Small intestine (tissue), 7 donors: Measurements from ENCODE around the gene SMAD6. TPM values are rescaled to one million over a fixed set of nuclear protein-coding genes. Genes with fewer than 3 reads are reported as not detected.
"Not testable (repeated sequence)": the region's sequence is repeated elsewhere in the genome, so short reads cannot be mapped to it uniquely, and the experiment has no call there.

Source experiments
- DNase-seq, 2 donors: peaks; one replicate each; pipeline versions ENCODE4 v3.0.0 to v3.0.0-alpha.2; 2013
- FAIRE-seq: peaks from 2 replicates; lab custom pipeline; 2012; peaks lifted over from hg19 to GRCh38; lab: Jason Lieb, UNC
- H3K27ac ChIP-seq, 3 donors: one replicate each; pipeline ENCODE4 v1.5.1; 2013; ENCODE audit warnings: low read length in 2 of 3, mild to moderate bottlenecking in 2 of 3, control low read depth in 1 of 3, inconsistent platforms in 1 of 3, low read depth in 1 of 3, moderate library complexity in 1 of 3
- H3K27me3 ChIP-seq, 3 donors: one replicate each; pipeline ENCODE4 v1.6.1; 2013; ENCODE audit warnings: low read length in 3 of 3, inconsistent platforms in 1 of 3; ENCODE audit not compliant: control insufficient read depth in 3 of 3, insufficient read depth in 3 of 3
- H3K36me3 ChIP-seq, 3 donors: one replicate each; pipeline ENCODE4 v1.6.1; 2013; ENCODE audit warnings: low read length in 3 of 3, inconsistent platforms in 1 of 3, low read depth in 1 of 3, mild to moderate bottlenecking in 1 of 3, moderate library complexity in 1 of 3; ENCODE audit not compliant: control insufficient read depth in 3 of 3, insufficient read depth in 2 of 3
- H3K4me1 ChIP-seq, 3 donors: one replicate each; pipeline ENCODE4 v1.6.1; 2013; ENCODE audit warnings: low read length in 2 of 3, inconsistent platforms in 1 of 3, low read depth in 1 of 3, mild to moderate bottlenecking in 1 of 3, moderate library complexity in 1 of 3; ENCODE audit not compliant: control insufficient read depth in 3 of 3, insufficient read depth in 2 of 3
- H3K4me3 ChIP-seq, 3 donors: one replicate each; pipeline ENCODE4 v1.5.1; 2013; ENCODE audit warnings: low read length in 3 of 3, control low read depth in 1 of 3, inconsistent platforms in 1 of 3, low read depth in 1 of 3, mild to moderate bottlenecking in 1 of 3, moderate library complexity in 1 of 3
- H3K9me3 ChIP-seq, 2 donors: one replicate each; pipeline ENCODE4 v1.6.1; 2013; ENCODE audit warnings: low read depth in 1 of 2, low read length in 1 of 2; ENCODE audit not compliant: control insufficient read depth in 2 of 2, insufficient read depth in 1 of 2
- WGBS, 3 donors: extraction: QIAGEN DNeasy Blood & Tissue Kit; methylation state at CpG; one replicate each; pipeline ENCODE4 v1.1.7; 2013; 5-methylcytosine and 5-hydroxymethylcytosine counted together
- polyA plus RNA-seq, 4 donors: library from polyadenylated mRNA; stranded (reverse) in 3 of 4; unstranded in 1 of 4; fragments of 200-250 nt in 3 of 4; fragments of 120-200 nt in 1 of 4; gene quantifications; one replicate each; pipeline versions ENCODE4 v1.2.1 to v1.2.3, GENCODE V29; 2013
- donor health status: healthy with polysubstance abuse.
- donor health status: control.
- donor health status: control.
- donor health status: Bipolar disorder and iron deficiency.
- donor health status: healthy.

The SMAD6 gene
- polyA plus RNA-seq, 4 donors: 0.89 to 23.6 (median 10.4) TPM

DNA sequence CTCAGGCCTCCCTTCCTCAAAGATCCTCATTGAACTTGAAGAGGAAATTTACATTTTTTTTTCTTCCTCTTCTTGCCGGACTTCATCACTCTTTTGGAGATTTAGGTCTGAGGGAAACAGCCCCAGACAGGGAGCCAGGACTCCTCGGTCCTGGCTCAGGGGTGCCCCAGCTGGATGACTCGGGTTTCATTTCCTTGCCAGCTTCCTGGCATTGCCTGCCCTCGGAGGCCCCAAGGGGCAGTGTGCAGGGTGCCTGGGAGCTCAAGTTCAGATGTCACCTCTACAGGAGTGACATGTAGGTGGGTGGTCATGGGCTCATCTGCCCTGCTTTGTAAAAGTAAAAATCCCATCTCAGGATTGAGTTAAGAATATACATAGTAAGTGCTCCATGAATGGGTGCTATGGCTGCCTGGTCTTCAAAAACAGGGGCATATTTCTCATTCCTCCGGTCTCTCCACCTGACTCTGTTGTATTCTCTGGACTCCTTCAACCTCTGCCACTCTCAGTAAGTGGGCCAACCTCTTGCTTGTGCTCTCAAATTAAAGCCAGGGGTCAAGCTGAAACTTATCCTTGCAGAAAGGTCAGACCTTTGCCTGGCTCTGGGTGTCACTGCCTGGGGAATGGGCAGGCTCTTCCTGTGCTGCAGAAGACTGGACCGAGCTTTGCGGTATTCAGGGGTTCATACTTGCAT lies 51.8 kb downstream of the SMAD6 start:
- H3K27me3 ChIP-seq: no peaks in the 10 kb centered on the region
- 52 to 59% (median 56%) methylated on average over 7 of the region's 7 CpGs for WGBS, 3 donors
- no peak overlapping the region for H3K27ac ChIP-seq
- peaks cover 0 to 16% of the 10 kb centered on the region in 2 donors for H3K9me3 ChIP-seq
- H3K36me3 ChIP-seq: peaks cover 0 to 82% (median 0%) of the 10 kb centered on the region in 3 donors
- H3K4me3 ChIP-seq: no peak overlapping the region
- FAIRE-seq: no peak
- peaks cover 0 to 9% (median 0%) of the 10 kb centered on the region in 3 donors for H3K4me1 ChIP-seq
- no peak for DNase-seq

DNA sequence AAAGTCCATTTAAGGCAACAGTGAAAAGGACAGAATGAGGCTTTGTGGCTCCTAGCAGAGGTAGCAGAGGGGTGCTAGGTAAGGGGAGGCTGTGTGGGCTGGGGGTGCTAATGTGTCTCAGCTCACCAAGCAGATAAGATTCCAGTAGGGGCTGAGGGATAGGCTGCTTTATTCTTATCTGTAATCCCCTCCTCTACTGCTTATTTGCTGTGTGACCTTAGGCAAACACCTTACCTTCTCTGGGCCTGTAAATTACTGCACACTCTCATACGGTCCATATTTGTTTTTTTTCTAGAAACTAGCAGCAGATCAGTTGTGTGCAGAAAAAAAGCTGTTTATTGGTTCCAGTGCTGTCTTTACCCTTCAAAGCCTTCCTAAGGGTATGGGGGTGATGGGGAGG lies 52.8 kb downstream of the SMAD6 start:
- Histone ChIP-seq H3K27ac (no peak overlapping the region), H3K36me3 (peaks cover 0 to 77% (median 0%) of the 10 kb centered on the region in 3 donors), H3K9me3 (peaks cover 0 to 16% of the 10 kb centered on the region in 2 donors), H3K4me3 (no peak overlapping the region), H3K4me1 (peaks cover 0 to 15% (median 0%) of the 10 kb centered on the region in 3 donors), H3K27me3 (no peaks in the 10 kb centered on the region)
- no peak for FAIRE-seq
- DNase-seq: no peak
- 88 to 95% (median 92%) methylated on average over 1 of the region's 1 CpG for WGBS, 3 donors

DNA sequence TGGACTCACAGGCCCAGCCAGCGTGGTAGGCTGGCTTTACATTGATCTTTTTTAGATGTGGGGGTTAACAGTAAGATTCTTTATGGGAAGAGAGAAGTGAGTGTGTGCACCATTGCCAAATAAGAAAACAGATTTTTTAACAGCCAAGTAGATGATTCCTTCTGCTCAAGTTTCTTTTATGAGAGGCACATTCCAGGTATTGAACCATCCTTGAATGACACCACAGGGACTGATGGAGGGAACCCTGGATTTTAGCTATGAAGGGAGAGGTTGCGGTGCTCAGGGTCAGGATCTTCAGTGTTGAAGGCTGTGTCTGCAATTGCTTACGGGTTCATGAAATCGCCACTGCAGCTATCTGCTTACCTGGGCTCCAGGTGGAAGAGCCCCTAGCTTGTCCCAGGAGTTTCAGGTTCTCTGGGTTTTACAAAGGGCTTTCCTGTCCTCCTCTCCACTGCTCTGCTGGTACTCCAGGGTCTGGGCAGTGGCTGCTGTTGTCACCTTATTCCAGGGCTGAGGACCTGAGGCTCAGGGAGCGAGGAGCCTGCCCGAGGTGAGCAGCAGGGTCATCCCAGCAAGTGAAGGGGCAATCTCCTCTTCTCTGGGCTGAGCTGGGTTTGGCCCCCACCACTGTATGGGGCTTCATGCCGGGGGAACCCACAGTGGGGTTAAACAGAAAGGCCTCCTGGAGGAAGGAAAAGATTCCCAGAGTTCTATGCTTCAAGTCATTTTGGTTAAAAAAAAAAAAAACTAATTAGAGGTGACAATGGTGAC lies 53.4 kb downstream of the SMAD6 start:
- peaks cover 0 to 20% (median 0%) of the 10 kb centered on the region in 3 donors for H3K4me1 ChIP-seq
- H3K4me3 ChIP-seq: no peak overlapping the region
- H3K27me3 ChIP-seq: no peaks in the 10 kb centered on the region
- H3K27ac ChIP-seq: no peak overlapping the region
- H3K9me3 ChIP-seq: peaks cover 0 to 16% of the 10 kb centered on the region in 2 donors
- H3K36me3 ChIP-seq: peaks cover 0 to 78% (median 0%) of the 10 kb centered on the region in 3 donors
- FAIRE-seq: no peak
- WGBS, 3 donors: 90 to 96% (median 93%) methylated on average over 7 of the region's 7 CpGs
- DNase-seq: no peak

DNA sequence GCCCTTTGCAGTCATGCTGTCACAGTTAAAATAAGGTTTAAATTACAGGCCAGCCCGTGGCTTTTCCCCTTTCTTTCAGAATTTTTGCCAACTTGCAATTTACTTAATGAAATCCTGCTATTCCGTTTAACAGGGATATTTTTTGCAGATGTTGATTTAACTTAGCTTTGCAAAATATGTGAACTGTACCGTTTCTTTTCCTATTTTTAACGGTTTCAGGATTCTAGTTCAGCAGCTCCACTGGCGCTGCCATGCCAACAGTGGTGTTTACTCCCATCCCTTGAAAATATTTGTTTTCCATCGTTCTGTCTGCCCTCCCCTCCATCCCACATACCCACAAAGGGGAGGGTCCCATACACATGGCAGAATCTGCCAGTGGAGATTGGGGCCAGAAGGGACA lies 54.3 kb downstream of the SMAD6 start:
- no peak for FAIRE-seq
- no peak for DNase-seq
- Histone ChIP-seq H3K9me3 (peaks cover 0 to 16% of the 10 kb centered on the region in 2 donors), H3K4me1 (peaks cover 2 to 28% (median 4%) of the 10 kb centered on the region in 3 donors), H3K27me3 (no peaks in the 10 kb centered on the region), H3K4me3 (no peak overlapping the region), H3K27ac (no peak overlapping the region), H3K36me3 (peaks cover 0 to 76% (median 0%) of the 10 kb centered on the region in 3 donors)
- WGBS, 3 donors: 58 to 72% (median 72%) methylated on average over 6 of the region's 6 CpGs

DNA sequence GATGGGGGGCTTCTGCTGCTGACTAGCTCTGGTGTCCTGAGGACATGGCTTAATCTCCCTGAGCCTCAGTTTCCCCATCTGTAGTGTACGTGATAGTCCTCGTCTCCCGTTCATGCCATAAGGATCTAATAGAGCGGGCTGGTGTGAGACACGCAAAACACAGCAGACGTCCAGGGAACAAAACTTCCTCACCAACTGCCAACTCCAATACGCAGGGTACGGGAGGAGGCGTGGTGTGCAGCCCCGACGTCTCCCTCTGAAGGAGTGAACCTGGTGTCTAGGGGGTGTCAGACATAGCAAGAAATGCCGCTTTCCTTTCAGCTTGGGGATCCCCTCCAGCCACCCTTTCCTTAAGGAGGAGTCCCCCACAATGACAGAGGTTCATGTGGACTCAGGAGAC lies 55.0 kb downstream of the SMAD6 start:
- no peaks in the 10 kb centered on the region for H3K27me3 ChIP-seq
- peaks cover 0 to 16% of the 10 kb centered on the region in 2 donors for H3K9me3 ChIP-seq
- peaks cover 2 to 35% (median 9%) of the 10 kb centered on the region in 3 donors for H3K4me1 ChIP-seq
- H3K4me3 ChIP-seq: no peak overlapping the region
- peaks cover 0 to 75% (median 0%) of the 10 kb centered on the region in 3 donors for H3K36me3 ChIP-seq
- H3K27ac ChIP-seq: no peak overlapping the region
- no peak for FAIRE-seq
- DNase-seq: no peak
- 90 to 95% (median 90%) methylated on average over 12 of the region's 12 CpGs for WGBS, 3 donors

DNA sequence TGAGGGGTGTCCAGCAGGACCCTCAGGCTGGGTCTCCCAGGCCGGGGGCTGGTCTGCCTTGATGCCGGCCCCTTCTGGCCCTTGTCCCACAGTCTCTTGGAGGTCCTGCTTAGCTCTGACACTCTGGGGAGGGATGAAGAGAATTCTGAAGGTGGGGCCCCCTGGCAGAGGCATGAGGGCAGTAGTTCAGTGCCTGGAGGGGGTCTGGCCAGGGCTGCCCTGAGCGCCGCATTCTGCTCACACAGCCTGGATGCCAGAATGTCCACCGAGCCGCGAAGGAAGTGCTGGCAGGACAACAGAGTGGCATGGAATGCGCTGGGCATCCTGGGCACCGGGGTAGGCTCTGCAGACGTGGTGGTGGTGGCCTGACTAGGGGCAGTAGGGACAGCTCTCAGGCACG lies 55.5 kb downstream of the SMAD6 start:
- H3K9me3 ChIP-seq: peaks cover 0 to 16% of the 10 kb centered on the region in 2 donors
- no peaks in the 10 kb centered on the region for H3K27me3 ChIP-seq
- no peak for DNase-seq
- peaks cover 2 to 40% (median 11%) of the 10 kb centered on the region in 3 donors for H3K4me1 ChIP-seq
- WGBS, 3 donors: 90 to 95% (median 92%) methylated on average over 11 of the region's 11 CpGs
- no peak for FAIRE-seq
- H3K27ac ChIP-seq: no peak overlapping the region
- no peak overlapping the region for H3K4me3 ChIP-seq
- peaks cover 0 to 74% (median 0%) of the 10 kb centered on the region in 3 donors for H3K36me3 ChIP-seq

DNA sequence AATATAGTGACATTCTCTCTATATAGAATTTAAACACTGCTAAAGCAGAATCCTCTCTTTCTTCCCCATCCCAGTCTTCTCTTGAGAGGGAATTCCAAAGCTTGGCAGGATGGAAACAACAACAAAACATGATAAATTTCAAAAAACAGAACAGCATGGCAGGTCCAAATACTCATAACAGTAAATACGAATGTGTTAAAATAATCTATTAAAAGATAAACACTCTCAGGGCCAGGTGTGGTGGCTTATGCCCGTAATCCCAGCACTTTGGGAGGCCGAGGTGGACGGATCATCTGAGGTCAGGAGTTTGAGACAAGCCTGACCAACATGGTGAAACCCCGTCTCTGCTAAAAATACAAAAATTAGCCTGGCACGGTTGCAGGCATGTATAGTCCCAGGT lies 56.2 kb downstream of the SMAD6 start:
- Histone ChIP-seq H3K36me3 (peaks cover 0 to 72% (median 0%) of the 10 kb centered on the region in 3 donors), H3K4me1 (peaks cover 2 to 47% (median 15%) of the 10 kb centered on the region in 3 donors), H3K9me3 (peaks cover 0 to 16% of the 10 kb centered on the region in 2 donors)
- FAIRE-seq, H3K27me3 ChIP-seq, DNase-seq, H3K27ac ChIP-seq, H3K4me3 ChIP-seq: not testable (repeated sequence)
- WGBS, 3 donors: 81 to 91% (median 83%) methylated on average over 6 of the region's 6 CpGs

DNA sequence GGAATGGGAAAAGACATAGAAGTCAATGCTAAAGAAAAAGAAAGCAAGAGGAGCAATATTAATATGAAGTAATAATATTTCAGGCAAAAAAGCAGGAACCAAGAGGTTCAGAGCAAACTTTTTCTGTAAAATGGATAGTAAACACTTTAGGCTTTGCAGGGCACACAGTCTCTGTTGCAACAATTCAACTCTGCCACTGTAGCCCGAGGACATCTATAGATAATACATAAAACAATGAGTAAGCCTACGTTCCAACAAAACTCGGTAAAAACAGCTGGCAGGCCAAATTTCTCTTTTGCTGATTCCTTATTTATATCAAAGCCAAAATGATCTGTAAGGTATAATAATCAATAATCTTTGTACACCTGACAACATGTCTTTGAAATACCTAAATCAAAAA lies 56.8 kb downstream of the SMAD6 start:
- DNase-seq (no peak), FAIRE-seq (no peak)
- Histone ChIP-seq H3K4me1 (peaks cover 2 to 53% (median 20%) of the 10 kb centered on the region in 3 donors), H3K4me3 (no peak overlapping the region), H3K9me3 (peaks cover 0 to 16% of the 10 kb centered on the region in 2 donors), H3K27ac (peak overlapping the region in 1 of 3 donors; percentile 59), H3K27me3 (no peaks in the 10 kb centered on the region), H3K36me3 (peaks cover 0 to 70% (median 0%) of the 10 kb centered on the region in 3 donors)
- WGBS, 3 donors: 57 to 65% (median 62%) methylated on average over 3 of the region's 3 CpGs
